ENCODE data around the gene TUBGCP6.

DNA sequence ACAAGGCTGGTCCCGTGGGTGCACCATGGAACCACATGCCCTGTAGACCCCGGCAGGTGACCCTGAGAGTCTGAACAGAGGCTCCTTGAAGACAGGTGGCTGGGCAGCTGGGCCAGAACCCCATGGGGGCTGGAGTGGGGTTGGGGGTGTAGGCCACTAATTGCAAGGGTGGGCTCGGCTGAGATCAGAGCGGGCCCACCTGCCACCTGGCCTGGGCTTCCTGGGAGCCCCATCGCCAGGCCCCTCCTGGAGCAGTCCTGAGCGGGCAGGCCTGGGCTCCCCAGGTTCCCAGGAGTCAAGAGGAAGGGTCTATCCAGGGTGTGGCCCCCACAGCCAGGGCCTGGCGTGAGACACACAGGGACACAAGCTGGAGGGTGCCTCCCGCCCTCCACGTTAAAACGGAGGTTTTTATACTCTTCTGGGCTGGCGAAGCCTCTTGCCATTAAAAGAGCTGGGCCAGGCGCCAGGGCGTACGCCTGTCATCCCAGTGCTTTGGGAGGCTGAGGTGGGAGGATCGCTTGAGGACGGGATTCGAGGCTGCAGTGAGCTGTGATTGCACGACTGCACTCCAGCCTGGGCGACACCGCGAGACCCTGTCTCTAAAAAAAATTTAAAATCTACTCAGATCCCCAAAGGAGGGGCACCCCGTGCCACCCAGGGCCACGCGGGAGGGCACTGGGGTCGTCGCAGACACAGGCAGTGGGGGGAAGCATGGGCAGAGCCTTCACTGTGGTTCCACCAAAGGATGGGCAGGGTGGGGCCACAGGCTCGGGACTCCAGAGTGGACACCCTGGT is 63.9 kb downstream of the TUBGCP6 start:
- TF ChIP-seq EZH2 (IDR thresholded peaks at IDR 0.05; ENCODE audit: borderline replicate concordance) (no peak), EZH2phosphoT487 (IDR thresholded peaks at IDR 0.05; ENCODE audit: low read depth, severe bottlenecking, unreplicated experiment) (no peak)
- TF ChIP-seq, protein P1, sequence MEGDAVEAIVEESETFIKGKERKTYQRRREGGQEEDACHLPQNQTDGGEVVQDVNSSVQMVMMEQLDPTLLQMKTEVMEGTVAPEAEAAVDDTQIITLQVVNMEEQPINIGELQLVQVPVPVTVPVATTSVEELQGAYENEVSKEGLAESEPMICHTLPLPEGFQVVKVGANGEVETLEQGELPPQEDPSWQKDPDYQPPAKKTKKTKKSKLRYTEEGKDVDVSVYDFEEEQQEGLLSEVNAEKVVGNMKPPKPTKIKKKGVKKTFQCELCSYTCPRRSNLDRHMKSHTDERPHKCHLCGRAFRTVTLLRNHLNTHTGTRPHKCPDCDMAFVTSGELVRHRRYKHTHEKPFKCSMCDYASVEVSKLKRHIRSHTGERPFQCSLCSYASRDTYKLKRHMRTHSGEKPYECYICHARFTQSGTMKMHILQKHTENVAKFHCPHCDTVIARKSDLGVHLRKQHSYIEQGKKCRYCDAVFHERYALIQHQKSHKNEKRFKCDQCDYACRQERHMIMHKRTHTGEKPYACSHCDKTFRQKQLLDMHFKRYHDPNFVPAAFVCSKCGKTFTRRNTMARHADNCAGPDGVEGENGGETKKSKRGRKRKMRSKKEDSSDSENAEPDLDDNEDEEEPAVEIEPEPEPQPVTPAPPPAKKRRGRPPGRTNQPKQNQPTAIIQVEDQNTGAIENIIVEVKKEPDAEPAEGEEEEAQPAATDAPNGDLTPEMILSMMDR (IDR thresholded peaks at IDR 0.05; ENCODE audit: poor library complexity) = no peak

Data from hepatocyte (in vitro differentiated cells).